HG02981 (cell line): ENCODE data around the gene KIF19.

Experiments
- ATAC-seq: cut with Tn5 transposase; IDR thresholded peaks from one replicate; pipeline ENCODE4 v1.9.1; 2021; ENCODE audit warnings: mild to moderate bottlenecking, moderate library complexity; ENCODE audit not compliant: unreplicated experiment

KIF19 gene

GRCh38 chr17:74337834-74338500, 11.9 kb downstream of the KIF19 start:
- ATAC-seq = no peak

DNA sequence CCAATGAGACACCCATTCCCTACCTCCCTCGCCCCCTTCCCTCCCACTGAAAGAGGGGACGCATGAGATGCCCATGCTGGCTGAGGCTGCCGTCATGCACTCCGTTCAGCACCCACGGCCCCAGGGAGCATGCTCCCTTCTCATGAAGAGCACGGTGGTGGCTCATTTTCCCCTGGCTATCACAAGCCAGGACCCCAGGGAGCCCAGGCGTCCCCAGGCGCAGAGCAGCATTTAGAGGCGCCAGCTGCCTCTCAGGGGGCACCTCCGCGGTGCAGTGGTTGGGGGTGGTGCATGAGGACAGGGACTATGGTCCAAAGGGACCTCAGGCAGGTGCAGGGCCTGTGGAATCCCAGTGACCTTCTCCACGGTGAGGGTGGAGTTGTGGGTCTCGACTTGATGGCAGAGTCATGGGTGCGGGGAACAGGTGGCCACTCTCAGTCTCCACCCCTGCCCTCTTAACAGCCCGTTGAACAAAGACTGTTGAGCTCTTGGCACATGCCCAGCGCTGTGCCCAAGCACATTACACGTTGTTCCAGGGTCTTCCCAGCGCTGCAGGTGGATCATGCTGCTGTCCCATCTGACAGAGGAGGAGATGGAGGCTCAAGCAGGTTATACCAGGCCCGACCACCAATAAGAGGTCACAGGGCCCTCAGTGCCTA, 13.6 kb downstream of the KIF19 start:
- no peak for ATAC-seq

- ATAC-seq = no peak
These were observed 14.5 kb downstream of the KIF19 start for GRCh38 chr17:74340470-74341023.

DNA sequence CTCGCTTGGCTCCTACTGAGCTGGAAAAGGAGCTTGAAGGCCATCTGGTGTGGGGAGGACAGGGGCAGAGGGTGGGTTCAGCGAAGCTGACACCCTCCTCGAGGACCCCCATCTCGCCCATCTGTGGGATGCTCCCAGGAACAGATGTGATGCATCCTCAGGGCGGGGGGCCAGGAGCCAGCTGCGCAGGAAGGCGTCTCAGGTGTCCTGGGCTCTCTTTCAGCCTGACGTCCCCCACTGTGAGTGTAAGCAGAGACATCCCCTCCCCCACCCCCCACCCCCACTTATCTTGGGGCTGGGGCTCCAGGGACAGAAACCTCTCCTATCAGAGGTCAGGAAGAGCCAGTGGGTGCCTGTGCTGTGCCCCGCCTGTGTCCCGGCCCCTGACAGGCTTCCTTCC, 16.2 kb downstream of the KIF19 start:
- no peak for ATAC-seq

GRCh38 chr17:74343121-74343520, 17.1 kb downstream of the KIF19 start:
- no peak for ATAC-seq

- ATAC-seq = no peak
These were observed 17.7 kb downstream of the KIF19 start for GRCh38 chr17:74343526-74344284.

DNA sequence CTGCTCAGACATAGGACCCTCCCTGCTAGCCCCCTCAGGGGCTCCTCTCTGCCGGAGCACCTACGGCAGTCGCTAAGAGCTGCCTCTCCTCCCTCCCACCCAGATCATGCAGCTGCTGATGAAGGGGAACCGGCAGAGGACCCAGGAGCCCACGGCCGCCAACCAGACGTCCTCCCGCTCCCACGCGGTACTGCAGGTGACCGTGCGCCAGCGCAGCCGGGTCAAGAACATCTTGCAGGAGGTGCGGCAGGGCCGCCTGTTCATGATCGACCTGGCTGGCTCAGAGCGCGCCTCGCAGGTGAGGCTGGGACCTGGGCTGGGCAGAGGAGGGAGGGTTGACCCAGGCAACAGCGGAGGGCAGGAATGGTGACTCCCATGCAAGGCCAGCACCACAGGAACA, 18.6 kb downstream of the KIF19 start:
- ATAC-seq = no peak

GRCh38 chr17:74345433-74346241, 19.6 kb downstream of the KIF19 start:
- no peak for ATAC-seq

GRCh38 chr17:74347646-74348045, 21.6 kb downstream of the KIF19 start:
- no peak for ATAC-seq

DNA sequence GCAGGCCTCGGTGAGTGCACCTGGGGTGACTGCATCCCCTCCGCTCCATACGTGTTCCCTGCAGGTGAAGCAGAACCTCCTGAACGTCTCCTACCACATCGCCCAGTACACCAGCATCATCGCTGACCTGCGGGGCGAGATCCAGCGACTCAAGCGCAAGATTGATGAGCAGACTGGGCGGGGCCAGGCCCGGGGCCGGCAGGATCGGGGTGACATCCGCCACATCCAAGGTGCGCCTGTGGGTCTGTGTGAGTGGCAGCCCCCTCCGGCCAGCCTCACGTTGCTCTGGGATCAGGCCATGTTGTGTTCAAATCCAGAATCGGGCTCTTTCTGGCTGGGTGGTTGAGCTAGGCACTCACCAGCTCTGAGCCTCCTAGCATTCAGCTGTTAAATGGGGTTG, 23.1 kb downstream of the KIF19 start:
- no peak for ATAC-seq

DNA sequence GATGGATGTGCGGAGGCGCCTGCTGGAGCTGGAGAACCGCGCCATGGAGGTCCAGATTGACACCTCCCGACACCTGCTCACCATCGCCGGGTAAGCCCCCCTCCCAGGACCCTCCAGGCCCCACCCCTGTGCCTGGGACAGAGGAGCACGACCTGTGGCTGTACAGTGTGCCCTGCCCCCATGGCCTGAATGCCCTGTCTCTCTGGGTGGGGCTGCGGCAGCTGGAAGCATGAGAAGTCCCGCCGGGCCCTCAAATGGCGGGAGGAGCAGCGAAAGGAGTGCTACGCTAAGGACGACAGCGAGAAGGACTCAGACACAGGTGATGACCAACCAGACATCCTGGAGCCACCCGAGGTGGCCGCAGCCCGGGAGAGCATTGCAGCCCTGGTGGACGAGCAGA, 24.5 kb downstream of the KIF19 start:
- no peak for ATAC-seq

DNA sequence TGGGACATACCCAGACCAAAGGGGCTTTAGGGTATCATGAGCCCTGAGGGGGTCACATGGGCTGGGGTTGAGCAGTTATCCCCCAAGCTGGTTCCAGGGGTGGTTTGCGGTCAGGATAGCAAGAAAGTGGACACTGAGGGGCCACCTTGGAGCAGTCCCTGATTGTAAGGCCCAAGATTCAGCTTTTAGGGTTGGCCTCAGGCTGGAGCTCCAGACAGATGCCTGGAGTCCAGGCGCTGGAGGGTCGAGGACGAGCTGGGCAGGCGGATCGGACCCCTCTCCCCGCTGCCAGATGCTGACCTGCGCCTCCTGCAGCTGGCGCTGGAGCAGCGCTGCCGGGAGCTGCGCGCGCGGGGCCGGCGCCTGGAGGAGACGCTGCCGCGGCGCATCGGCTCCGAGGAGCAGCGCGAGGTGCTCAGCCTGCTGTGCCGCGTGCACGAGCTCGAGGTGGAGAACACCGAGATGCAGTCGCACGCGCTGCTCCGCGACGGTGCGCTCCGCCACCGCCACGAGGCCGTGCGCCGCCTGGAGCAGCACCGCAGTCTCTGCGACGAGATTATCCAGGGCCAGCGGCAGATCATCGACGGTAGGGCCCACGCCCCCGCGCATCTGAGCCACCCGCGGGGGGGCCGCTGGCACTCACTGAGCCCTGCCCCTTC, 25.7 kb downstream of the KIF19 start:
- no peak for ATAC-seq

GRCh38 chr17:74353446-74354060, 27.5 kb downstream of the KIF19 start:
- no peak for ATAC-seq

DNA sequence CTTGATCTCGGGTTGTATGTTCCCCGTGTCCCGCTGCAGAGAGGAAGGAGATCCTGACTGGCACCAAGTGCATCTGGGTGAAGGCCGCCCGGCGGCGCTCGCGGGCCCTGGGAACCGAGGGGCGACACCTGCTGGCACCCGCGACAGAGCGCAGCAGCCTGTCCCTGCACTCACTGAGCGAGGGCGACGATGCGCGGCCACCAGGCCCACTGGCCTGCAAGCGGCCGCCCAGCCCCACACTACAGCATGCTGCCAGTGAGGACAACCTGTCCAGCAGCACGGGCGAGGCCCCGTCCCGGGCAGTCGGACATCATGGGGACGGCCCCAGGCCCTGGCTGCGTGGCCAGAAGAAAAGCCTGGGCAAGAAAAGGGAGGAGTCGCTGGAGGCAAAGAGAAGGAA, 28.1 kb downstream of the KIF19 start:
- no peak for ATAC-seq

DNA sequence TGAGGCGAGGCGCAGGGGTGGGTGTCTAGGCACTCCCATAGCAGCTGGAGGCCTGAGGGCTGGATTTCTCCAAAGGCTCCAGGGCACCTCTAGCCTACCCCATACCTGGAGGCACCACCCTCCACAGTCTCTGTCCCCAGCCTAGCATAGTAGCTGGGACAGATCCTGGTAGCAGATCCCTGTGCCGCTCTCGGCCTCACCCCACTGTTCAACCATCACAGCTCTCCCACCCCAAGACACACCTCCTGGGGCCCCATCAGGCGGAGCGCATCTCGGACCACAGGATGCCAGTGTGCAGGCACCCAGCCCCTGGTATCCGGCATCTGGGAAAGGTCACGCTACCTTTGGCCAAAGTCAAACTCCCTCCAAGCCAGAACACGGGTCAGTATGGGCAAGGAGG, 28.5 kb downstream of the KIF19 start:
- no peak for ATAC-seq

GRCh38 chr17:74355065-74355464, 29.0 kb downstream of the KIF19 start:
- ATAC-seq = no peak

- no peak for ATAC-seq
These were observed 30.8 kb downstream of the KIF19 start for GRCh38 chr17:74356646-74357465.

DNA sequence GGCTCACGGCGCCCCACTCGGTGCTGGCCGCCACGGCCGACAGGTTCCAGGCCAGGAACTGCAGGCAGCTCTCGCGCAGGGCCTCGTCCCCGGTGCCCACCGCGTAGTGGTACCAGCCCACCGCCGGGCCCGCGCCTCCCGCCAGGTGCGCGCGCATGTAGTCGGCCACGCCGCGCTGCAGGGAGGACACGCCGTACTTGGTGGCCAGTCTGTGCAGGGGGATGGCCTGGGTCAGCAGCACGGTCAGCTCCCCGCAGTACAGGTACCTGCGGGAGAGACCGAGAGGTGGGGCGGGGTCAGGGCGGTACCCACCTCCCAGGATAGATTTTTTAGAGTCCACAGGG, 31.4 kb downstream of the KIF19 start:
- ATAC-seq = no peak

GRCh38 chr17:74358697-74359096, 32.7 kb downstream of the KIF19 start:
- ATAC-seq = no peak
